Lower leg skin (tissue), 4 donors: Measurements from ENCODE around the gene ASAP3. TPM values are rescaled to one million over a fixed set of nuclear protein-coding genes. Genes with fewer than 3 reads are reported as not detected.

Experiments used
- DNase-seq, 2 donors: peaks; one replicate each; pipeline ENCODE4 v3.0.0-alpha.2; 2019; ENCODE audit warnings: low spot score in 2 of 2
- H3K4me3 ChIP-seq: fragments of 200-600 bp; sonication (generic); 2 replicates; pipeline ENCODE4 v1.5.1; 2017; ENCODE audit warnings: mild to moderate bottlenecking, low read depth; ENCODE audit not compliant: poor library complexity, severe bottlenecking
- CTCF ChIP-seq, 3 donors: fragments of 450-650 bp; IDR thresholded peaks; one replicate each; pipeline ENCODE4 v1.5.1; 2016; ENCODE audit warnings: antibody characterized with exemption in 3 of 3, mild to moderate bottlenecking in 3 of 3, moderate library complexity in 2 of 3
- POLR2A ChIP-seq, 2 donors: fragments of 450-650 bp; IDR thresholded peaks; one replicate each; pipeline ENCODE4 v1.6.1; 2016 to 2017; ENCODE audit warnings: antibody characterized with exemption in 2 of 2, mild to moderate bottlenecking in 1 of 2, moderate library complexity in 1 of 2
- WGBS, 2 donors: methylation state at CpG; one replicate each; pipeline ENCODE4 v1.1.5; 2018; 5-methylcytosine and 5-hydroxymethylcytosine counted together
- intact Hi-C: fragments of 100-400 bp; cut with DNase I; formaldehyde crosslinking; loops from one replicate; pipeline ENCODE4 v1.15.0; 2023; ENCODE audit warnings: low total_unique reads
- total RNA-seq, 4 donors: library from RNA; depleted of rRNA; stranded (reverse); fragments of >200 nt; gene quantifications; one replicate each; pipeline ENCODE4 v1.1.0, GENCODE V29; 2016

The ASAP3 gene
- total RNA-seq, 4 donors from 2014 or later, result 103 to 114 (median 108) TPM

- no peak for TF ChIP-seq CTCF (IDR thresholded peaks at IDR 0.05)
- TF ChIP-seq POLR2A (IDR thresholded peaks at IDR 0.05), result no peak
- intact Hi-C loops, result no loop called here
- WGBS, 2 donors, result 58 to 59% methylated on average over 9 of the region's 9 CpGs
- H3K4me3 ChIP-seq, result no peak overlapping the region
- peak; percentile 79 to 94 for DNase-seq
Observed at GRCh38 chr1:23478896-23479665, 4.9 kb downstream of the ASAP3 start.

GRCh38 chr1:23477359-23478144 lies 6.4 kb downstream of the ASAP3 start:
- H3K4me3 ChIP-seq, result no peak overlapping the region
- no peak for DNase-seq
- intact Hi-C loops, result no loop called here
- WGBS, 2 donors, result 84 to 86% methylated on average over 10 of the region's 10 CpGs
- TF ChIP-seq POLR2A (IDR thresholded peaks at IDR 0.05) (no peak), CTCF (IDR thresholded peaks at IDR 0.05) (no peak)

DNA sequence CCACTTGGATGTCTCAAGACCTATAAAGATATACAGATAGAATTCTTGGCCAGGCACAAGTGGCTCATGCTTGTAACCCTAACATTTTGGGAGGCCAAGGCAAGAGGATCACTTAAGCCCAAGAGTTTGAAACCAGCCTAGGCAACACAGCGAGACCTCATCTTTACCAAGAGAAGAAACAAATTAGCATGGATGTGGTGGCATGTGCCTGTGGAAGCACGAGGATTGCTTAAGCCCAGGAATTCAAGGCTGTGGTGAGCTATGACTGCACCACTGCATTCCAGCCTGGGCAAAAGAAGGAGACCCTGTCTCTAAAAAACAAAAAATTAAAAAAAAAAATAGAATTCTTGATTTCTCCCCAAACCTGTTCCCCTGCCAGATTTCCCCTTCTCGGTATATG lies 8.3 kb downstream of the ASAP3 start:
- intact Hi-C loops, result no loop called here
- DNase-seq, result no peak
- TF ChIP-seq CTCF (IDR thresholded peaks at IDR 0.05) (no peak), POLR2A (IDR thresholded peaks at IDR 0.05) (no peak)
- 63 to 86% methylated on average over 3 of the region's 3 CpGs for WGBS, 2 donors
- no peak overlapping the region for H3K4me3 ChIP-seq

DNA sequence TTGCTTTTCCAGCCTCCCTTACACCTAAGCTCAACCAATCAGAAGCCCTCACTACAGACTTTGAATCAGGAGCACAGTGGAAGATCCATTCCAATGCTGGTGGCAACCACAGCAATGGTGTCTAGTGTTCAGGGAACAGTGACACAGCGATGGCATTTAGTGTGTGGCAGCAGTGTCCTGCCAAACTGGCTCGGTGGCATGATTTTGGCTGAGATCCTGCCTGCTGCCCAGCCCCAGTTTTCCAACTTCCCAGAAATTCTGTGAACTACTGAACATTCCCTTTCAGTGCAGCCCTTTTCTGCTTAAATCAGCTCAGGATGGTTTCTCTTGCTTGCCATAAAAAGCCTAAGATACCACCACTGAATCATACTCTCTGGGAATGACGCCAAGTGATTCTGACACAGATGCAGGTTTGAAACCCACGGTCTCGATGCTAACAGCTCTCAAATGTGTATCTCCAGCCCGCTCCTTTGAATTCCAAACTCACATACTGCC lies 8.8 kb downstream of the ASAP3 start:
- WGBS, 2 donors, result 47% methylated on average over 6 of the region's 6 CpGs
- no peak overlapping the region for H3K4me3 ChIP-seq
- TF ChIP-seq CTCF (IDR thresholded peaks at IDR 0.05) (no peak), POLR2A (IDR thresholded peaks at IDR 0.05) (no peak)
- DNase-seq, result no peak
- intact Hi-C loops, result no loop called here

GRCh38 chr1:23473037-23473800 lies 10.8 kb downstream of the ASAP3 start:
- no peak for TF ChIP-seq POLR2A (IDR thresholded peaks at IDR 0.05)
- no peak for TF ChIP-seq CTCF (IDR thresholded peaks at IDR 0.05)
- no peak overlapping the region for H3K4me3 ChIP-seq
- DNase-seq, result no peak
- intact Hi-C loops, result no loop called here
- 59 to 64% methylated on average over 6 of the region's 6 CpGs for WGBS, 2 donors
